Neutrophil (primary cell): ENCODE measurements around the gene GTF3C4.

ENCODE experiments used
- H3K27ac ChIP-seq: fragments of 200-600 bp; sonication (generic); 2 replicates; pipeline ENCODE4 v1.5.1; 2016; ENCODE audit warnings: mild to moderate bottlenecking, moderate library complexity
- H3K27me3 ChIP-seq: fragments of 200-600 bp; sonication (generic); 2 replicates; pipeline ENCODE4 v1.6.0; 2016; ENCODE audit warnings: mild to moderate bottlenecking
- H3K36me3 ChIP-seq: fragments of 200-600 bp; sonication (generic); 2 replicates; pipeline ENCODE4 v1.5.1; 2017
- H3K4me1 ChIP-seq, 2 experiments: fragments of 200-600 bp in 1 of 2; sonication (generic) in 1 of 2; 1 replicate in 1 of 2; 2 replicates in 1 of 2; pipeline versions ENCODE4 v1.5.1 to v1.6.1; 2013 to 2016; ENCODE audit warnings: low read depth in 1 of 2, low read length in 1 of 2, mild to moderate bottlenecking in 1 of 2, moderate library complexity in 1 of 2; ENCODE audit not compliant: control insufficient read depth in 1 of 2, insufficient read depth in 1 of 2
- H3K4me3 ChIP-seq, 2 experiments: fragments of 200-600 bp in 1 of 2; sonication (generic) in 1 of 2; 1 replicate in 1 of 2; 2 replicates in 1 of 2; pipeline ENCODE4 v1.5.1; 2013 to 2016; ENCODE audit warnings: low read depth in 1 of 2, low read length in 1 of 2, mild to moderate bottlenecking in 1 of 2, moderate library complexity in 1 of 2
- H3K9me3 ChIP-seq: fragments of 200-600 bp; sonication (generic); 2 replicates; pipeline ENCODE4 v1.5.1; 2016
- TF ChIP-seq, protein P1 (sequence below): fragments of 200-600 bp; sonication (generic); IDR thresholded peaks from 2 replicates; pipeline ENCODE4 v1.5.1; 2016; ENCODE audit warnings: antibody characterized with exemption

Gene GTF3C4

DNA sequence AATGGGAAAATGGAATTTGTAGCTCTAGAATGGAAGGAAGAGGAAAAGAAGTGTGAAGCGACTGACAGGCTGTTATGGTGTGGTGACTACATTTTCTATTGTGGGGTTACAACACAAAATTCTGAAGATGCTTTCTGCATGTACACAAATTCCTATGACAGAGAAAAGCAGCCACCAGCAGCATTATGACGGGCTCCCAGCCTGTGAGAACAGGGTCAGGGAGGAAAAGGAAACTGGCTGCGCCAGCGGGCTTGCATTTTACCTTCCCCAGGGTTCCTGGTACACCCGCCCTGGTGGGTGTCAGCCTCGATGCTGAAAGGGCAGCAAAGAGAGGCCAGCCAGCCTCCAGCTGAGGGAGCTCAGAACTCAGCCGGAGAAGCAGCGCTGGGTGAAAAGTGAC is 41.5 kb upstream of the GTF3C4 start:
- no peak overlapping the region for H3K4me3 ChIP-seq
- H3K27me3 ChIP-seq, result no peaks in the 10 kb centered on the region
- no peaks in the 10 kb centered on the region for H3K36me3 ChIP-seq
- H3K9me3 ChIP-seq, result no peaks in the 10 kb centered on the region
- no peak overlapping the region for H3K27ac ChIP-seq
- no peaks in the 10 kb centered on the region for H3K4me1 ChIP-seq
- TF ChIP-seq, protein P1, sequence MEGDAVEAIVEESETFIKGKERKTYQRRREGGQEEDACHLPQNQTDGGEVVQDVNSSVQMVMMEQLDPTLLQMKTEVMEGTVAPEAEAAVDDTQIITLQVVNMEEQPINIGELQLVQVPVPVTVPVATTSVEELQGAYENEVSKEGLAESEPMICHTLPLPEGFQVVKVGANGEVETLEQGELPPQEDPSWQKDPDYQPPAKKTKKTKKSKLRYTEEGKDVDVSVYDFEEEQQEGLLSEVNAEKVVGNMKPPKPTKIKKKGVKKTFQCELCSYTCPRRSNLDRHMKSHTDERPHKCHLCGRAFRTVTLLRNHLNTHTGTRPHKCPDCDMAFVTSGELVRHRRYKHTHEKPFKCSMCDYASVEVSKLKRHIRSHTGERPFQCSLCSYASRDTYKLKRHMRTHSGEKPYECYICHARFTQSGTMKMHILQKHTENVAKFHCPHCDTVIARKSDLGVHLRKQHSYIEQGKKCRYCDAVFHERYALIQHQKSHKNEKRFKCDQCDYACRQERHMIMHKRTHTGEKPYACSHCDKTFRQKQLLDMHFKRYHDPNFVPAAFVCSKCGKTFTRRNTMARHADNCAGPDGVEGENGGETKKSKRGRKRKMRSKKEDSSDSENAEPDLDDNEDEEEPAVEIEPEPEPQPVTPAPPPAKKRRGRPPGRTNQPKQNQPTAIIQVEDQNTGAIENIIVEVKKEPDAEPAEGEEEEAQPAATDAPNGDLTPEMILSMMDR, result no peak

DNA sequence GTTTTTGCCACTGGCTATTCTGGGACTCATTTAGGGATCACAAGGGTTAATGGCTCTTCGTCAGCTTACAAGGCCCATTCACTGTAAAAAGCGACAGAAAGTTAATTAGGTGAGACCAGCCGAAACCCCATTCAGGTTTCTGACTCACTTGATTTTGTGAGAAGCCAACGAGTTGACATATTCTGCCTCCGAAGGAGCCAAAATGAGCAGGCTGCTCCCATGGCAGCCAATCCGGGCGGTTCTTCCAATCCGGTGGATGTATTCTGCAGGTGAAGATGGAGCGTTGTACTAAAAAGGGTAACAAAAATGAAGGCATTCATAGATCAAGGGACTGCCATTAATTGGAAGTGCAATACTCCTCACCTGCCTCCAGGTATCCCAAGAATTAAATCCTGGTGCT is 40.1 kb upstream of the GTF3C4 start:
- Histone ChIP-seq H3K4me3 (no peak overlapping the region), H3K36me3 (no peaks in the 10 kb centered on the region), H3K4me1 (no peaks in the 10 kb centered on the region), H3K27ac (no peak overlapping the region), H3K9me3 (no peaks in the 10 kb centered on the region), H3K27me3 (no peaks in the 10 kb centered on the region)
- TF ChIP-seq, protein P1, result no peak

DNA sequence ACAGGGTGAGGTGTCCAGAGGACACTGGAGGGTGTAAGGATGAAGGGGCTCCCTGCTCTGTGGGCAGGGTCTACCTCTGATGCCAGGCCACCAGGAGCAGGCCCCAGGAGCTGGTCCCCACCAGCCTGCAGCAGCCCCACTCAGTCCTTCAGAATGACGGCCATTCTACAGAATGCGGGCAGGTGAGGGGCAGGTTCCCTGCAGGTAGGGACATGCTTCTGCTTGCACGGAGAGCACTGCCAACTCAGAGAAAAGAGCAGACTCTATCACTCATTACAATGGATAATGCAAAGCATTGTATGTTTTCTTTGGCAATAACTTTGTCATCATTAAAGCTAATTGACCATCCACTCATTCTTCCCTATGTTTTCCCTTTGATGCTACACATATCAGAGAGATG is 39.5 kb upstream of the GTF3C4 start:
- Histone ChIP-seq H3K27me3 (no peaks in the 10 kb centered on the region), H3K9me3 (no peaks in the 10 kb centered on the region), H3K4me3 (no peak overlapping the region), H3K27ac (no peak overlapping the region), H3K36me3 (no peaks in the 10 kb centered on the region), H3K4me1 (no peaks in the 10 kb centered on the region)
- TF ChIP-seq, protein P1, result no peak

DNA sequence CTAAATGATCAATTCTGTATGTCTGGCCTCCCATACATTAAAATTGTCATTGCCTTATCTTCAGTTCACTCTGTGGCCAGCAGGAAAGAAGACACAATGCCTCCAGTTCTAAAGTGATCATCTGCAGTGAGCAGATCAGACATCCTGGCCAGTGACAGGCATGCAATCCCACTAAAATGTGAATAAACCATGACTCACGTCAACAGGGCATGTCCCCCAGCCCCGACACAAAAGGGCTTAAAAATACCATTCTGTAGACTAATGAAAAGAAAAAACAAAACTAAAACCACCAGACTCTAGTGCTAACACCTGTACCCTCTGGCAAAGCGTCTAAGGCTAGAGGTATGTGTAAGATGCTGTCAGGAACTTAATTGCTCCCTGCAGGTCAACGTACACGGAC is 39.0 kb upstream of the GTF3C4 start:
- H3K27ac ChIP-seq, result no peak overlapping the region
- no peaks in the 10 kb centered on the region for H3K36me3 ChIP-seq
- no peak overlapping the region for H3K4me3 ChIP-seq
- H3K4me1 ChIP-seq, result no peaks in the 10 kb centered on the region
- no peaks in the 10 kb centered on the region for H3K9me3 ChIP-seq
- TF ChIP-seq, protein P1, result no peak
- no peaks in the 10 kb centered on the region for H3K27me3 ChIP-seq

DNA sequence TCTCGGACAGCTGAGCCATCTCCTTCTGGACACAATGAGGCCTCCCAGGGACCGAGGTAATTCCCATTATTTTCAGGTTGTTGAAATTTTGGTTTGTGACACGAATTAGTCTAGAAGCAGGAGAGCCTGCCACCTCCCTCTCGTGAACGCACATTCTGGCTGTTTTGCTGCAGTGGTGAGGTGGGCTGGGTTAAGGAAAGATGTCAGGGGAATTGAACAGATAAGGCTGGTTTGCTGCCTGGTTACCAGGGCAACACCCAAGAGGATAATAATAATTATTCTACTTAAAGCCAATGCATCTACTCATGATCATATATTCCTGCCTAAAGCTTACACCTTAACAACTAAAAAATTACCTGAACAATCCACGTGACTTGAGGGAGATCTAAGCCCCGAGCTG is 38.6 kb upstream of the GTF3C4 start:
- H3K4me3 ChIP-seq, result no peak overlapping the region
- H3K27ac ChIP-seq, result no peak overlapping the region
- H3K36me3 ChIP-seq, result no peaks in the 10 kb centered on the region

More for the DNA sequence above, 38.6 kb upstream of the GTF3C4 start:
- Histone ChIP-seq H3K27me3 (no peaks in the 10 kb centered on the region), H3K4me1 (no peaks in the 10 kb centered on the region), H3K9me3 (no peaks in the 10 kb centered on the region)
- TF ChIP-seq, protein P1, result no peak
